HG03196 (cell line): ENCODE data around the gene GOSR2.
"Not testable (repeated sequence)": the region's sequence is repeated elsewhere in the genome, so short reads cannot be mapped to it uniquely, and the experiment has no call there.

ENCODE experiments used
- ATAC-seq: cut with Tn5 transposase; IDR thresholded peaks from one replicate; pipeline ENCODE4 v1.9.1; 2021; ENCODE audit not compliant: unreplicated experiment

Gene GOSR2

GRCh38 chr17:46928467-46929261 is 5.7 kb downstream of the GOSR2 start:
- ATAC-seq: no peak

- no peak for ATAC-seq
These were observed 6.5 kb downstream of the GOSR2 start for GRCh38 chr17:46929413-46929812.

DNA sequence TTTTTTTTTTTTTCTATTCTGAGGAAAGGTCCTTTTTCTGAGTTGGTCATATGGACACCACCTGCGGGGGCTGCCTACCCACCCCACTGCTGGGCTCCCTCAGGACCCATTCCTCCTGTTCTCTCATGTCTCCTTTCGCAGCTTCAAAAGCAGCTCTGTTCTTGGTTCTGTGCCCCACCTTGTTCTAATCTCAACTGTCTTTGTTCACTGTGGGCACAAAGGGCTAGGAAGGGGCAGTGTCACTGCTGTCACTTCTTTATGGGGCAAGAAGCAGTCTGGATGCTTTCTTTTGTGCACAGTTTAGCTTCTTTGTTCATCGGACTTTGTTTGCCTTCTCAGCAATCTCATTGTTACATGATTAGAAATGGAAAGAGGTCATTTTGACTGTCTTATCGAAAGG is 7.1 kb downstream of the GOSR2 start:
- ATAC-seq: no peak

- no peak for ATAC-seq
These were observed 8.6 kb downstream of the GOSR2 start for GRCh38 chr17:46931596-46931995.

DNA sequence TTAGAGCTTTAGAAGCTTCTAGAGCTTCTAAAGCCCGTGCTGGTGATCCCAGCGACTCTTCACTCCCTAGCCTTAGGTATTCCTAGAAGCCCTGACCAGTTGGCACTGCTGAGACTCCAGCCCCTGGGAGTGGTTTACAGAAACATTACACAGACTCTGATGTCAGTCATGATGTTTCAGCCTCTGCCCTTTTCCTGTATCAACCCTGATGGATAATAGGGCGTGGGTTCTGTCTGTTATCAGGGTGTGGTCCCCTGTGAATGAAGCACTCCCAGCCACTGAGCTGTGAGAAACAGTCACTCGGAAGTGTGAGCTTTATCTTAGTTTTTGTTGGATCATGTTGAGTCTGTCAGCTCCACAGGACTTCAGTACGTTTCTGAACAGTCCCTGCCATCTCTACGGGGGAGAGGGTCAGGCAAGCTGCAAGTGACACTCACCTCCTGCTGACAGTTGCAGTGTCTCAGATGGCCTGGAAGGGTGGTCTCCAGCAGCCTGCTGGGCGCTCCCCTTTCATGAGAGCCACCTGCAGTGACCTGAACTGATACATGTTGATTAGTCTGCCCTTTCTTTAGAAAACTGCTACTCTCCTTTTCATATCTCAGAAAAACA is 12.8 kb downstream of the GOSR2 start:
- no peak for ATAC-seq

- ATAC-seq: no peak
These were observed 17.9 kb downstream of the GOSR2 start for GRCh38 chr17:46940692-46941404.

- ATAC-seq: no peak
These were observed 19.7 kb downstream of the GOSR2 start for GRCh38 chr17:46942441-46943217.

- no peak for ATAC-seq
These were observed 20.2 kb downstream of the GOSR2 start for GRCh38 chr17:46943218-46943500.

DNA sequence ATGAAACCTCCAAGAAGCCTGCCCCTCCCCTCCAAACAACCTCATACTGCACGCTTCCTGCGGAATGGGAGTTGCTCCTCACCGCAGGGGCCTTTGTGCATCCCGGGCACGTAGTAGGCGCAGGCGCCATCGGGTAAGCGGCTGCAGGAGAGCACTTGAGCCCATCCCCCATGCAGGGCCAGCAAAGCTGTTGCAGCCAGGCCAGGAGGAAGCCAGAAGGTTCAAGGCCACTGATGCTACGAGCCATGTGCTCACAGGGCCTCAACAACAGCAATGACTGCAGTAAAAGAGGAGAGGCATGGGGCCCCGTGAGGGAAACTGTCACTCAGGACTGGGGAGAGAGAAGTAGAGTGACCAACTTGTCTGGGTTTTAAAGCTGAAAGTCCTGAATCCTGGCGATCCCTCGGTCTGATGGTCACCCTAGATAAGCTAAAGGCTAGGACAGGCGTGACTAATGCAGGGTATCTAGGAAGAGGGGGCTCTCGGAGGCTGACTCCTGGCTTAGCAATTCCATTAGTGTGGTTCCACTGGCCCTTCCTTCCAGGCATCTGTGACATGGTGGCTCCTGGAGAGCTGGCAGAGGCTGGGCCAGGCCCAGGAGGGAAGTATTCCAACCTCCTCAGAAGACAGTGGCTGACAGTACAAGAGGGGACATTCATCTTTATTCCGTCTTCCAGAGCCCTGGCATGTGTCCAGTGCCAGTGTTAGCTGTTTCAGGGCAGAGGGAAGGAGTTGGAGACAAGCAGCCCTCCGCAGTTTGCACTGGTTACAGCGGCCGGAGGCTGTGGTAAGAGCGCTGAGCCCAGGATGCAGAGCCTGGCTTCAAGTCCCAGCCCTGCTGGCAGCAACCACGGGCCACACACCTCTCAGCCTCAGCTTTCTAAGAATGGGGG is 20.8 kb downstream of the GOSR2 start:
- ATAC-seq: no peak

DNA sequence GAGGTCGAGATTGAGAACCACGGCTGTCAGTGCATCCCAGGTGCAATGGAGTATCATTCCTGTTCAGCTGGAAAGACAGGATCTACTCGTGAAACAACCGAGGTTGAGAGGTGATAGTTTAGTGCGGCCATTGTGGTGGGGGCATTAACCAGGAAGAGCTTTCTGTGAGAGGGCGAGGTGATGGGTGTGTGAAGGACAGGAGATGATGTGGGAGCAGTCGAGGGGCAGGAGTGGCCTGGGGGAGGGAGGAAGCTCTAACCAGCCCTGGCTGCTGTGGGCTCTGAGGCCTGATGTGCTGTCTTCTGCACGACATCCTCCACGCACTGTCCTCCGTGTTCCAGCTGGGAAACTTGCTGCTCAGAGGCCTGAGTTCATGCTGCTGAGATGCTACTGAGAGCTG is 22.0 kb downstream of the GOSR2 start:
- ATAC-seq: no peak

GRCh38 chr17:46947216-46947615 is 24.3 kb downstream of the GOSR2 start:
- no peak for ATAC-seq

DNA sequence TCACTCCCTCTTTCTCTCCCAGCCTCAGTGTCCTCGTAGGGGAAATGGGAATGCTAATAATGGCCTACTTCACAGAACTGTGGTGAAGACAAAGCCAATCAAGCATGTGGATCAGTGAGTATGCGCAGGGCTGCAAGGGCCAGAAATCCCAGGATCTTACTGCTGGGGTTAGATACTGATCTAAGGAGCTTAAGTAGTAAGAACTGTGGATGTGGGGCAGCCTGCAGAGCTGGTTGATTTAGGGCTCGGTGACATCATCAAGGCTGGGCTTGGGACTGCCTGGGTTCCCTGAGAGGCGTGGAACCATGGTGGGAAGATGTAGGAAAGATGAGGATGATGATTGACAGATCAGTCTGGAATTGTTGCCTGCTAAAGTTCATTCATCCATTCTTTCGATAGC is 25.6 kb downstream of the GOSR2 start:
- no peak for ATAC-seq

- ATAC-seq: no peak
These were observed 26.6 kb downstream of the GOSR2 start for GRCh38 chr17:46949291-46950174.

DNA sequence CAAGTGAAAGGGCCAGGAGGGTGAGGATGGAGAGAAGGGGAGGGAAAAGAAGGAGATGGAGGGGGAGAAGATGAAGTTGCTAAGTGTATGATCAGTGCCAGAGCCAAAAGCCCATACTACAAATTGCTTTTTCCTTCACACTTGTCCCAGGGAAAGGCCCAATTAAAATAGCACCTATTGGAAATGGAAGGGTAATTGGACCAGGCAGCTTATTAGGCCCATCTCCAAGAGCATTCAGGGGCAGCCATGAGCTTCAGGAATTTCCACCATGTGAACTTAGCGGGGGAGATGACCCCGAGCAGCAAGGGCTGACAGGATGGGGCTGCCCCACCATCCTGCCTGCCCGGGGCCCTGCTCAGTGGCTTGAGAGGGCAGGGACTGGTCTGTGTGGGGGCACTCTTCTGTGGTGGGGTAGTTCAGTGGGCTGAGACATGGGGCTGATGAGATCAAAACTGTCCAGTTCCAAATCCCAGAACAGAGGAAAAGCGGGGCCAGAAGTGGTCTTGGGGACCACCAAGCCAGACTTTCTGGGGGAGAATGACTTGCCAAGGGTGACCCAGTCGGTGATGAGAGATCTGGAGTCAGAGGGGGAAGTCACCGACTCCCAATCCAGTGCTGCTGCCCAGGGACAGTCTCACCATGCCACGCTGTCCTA is 27.5 kb downstream of the GOSR2 start:
- no peak for ATAC-seq

DNA sequence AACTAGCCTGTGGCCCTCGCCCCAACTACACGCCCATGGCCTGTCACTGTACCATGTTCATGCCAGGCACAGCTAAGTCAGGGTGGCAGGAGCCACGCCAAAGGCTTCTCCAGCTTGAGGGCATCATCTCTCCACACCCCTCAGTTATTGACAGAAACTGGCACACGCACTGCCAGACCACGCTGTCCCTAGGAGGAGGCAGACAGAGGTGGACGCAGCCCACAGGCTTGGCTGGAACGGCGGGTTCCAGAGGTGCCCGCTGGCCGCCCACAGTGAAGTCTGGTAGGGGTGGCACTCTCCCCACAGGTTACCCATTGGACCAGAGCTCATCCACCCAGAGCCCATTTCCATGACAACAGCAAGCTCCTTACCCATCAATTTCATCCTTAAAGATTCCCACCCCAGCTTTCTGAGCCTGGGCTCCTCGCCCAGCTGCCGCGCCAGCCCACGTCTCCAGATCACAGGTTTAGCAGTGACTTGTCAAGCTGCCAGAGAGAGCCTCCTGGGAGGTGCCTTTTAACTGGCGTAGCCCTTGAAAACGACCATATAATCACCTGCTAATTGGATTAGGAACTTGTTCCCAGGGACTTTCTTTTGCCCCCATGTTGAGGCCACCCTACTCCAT is 28.1 kb downstream of the GOSR2 start:
- ATAC-seq: no peak

GRCh38 chr17:46951706-46952105 is 28.7 kb downstream of the GOSR2 start:
- ATAC-seq: no peak

- ATAC-seq: no peak
These were observed 29.2 kb downstream of the GOSR2 start for GRCh38 chr17:46952115-46952514.

DNA sequence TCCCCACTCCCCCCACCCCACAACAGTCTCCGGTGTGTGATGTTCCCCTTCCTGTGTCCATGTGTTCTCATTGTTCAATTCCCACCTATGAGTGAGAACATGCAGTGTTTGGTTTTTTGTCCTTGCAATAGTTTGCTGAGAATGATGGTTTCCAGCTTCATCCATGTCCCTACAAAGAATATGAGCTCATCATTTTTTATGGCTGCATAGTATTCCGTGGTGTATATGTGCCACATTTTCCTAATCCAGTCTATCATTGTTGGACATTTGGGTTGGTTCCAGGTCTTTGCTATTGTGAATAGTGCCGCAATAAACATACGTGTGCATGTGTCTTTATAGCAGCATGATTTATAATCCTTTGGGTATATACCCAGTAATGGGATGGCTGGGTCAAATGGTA is 30.2 kb downstream of the GOSR2 start:
- not testable (repeated sequence) for ATAC-seq
